Peyer's patch (tissue), 4 donors: ENCODE measurements around the gene YOD1.

Experiments used
- CTCF ChIP-seq, 6 experiments: fragments of 450-650 bp in 4 of 6; fragments of 200-600 bp in 2 of 6; sonication (generic) in 1 of 6; IDR thresholded peaks; one replicate each; pipeline ENCODE4 v1.5.1; 2017 to 2019; ENCODE audit warnings: antibody characterized with exemption in 6 of 6, mild to moderate bottlenecking in 3 of 6, moderate library complexity in 1 of 6
- POLR2A ChIP-seq, 2 donors: fragments of 450-650 bp; IDR thresholded peaks; one replicate each; pipeline ENCODE4 v1.5.1; 2017; ENCODE audit warnings: antibody characterized with exemption in 2 of 2, mild to moderate bottlenecking in 2 of 2, moderate library complexity in 2 of 2

GRCh38 chr1:207076181-207076955 is 25.4 kb upstream of the YOD1 start:
- TF ChIP-seq POLR2A (IDR thresholded peaks at IDR 0.05): no peak
- no peak for TF ChIP-seq CTCF (IDR thresholded peaks at IDR 0.05)
